GM08714 (cell line): ENCODE measurements around the gene TRIM3.
"Not testable (repeated sequence)": the region's sequence is repeated elsewhere in the genome, so short reads cannot be mapped to it uniquely, and the experiment has no call there.

ENCODE experiments used
- H3K4me3 ChIP-seq: fragments of 200-500 bp; sonication (Bioruptor generic); 2 replicates; pipeline ENCODE4 v1.5.1; 2014; ENCODE audit warnings: mild to moderate bottlenecking, low read length, inconsistent platforms
- ZNF274 ChIP-seq: IDR thresholded peaks from 2 replicates; pipeline ENCODE4 v1.6.1; 2012; ENCODE audit warnings: mild to moderate bottlenecking, low read depth, low read length

Gene TRIM3

GRCh38 chr11:6473451-6474412 lies at the start of gene TRIM3:
Gene TRIM3 (minus strand): TSS chr11:6473941. CDS start chr11:6465695, 8,246 bp downstream.
- H3K4me3 ChIP-seq = peak within 1 kb of the TSS; percentile 66
- no peak for TF ChIP-seq ZNF274

- no peak overlapping the region for H3K4me3 ChIP-seq
- TF ChIP-seq ZNF274 = no peak
These were observed 49.5 kb upstream of the TRIM3 start for GRCh38 chr11:6523253-6523652.

GRCh38 chr11:6521946-6522345 lies 48.2 kb upstream of the TRIM3 start:
- not testable (repeated sequence) for H3K4me3 ChIP-seq

GRCh38 chr11:6520265-6520664 lies 46.5 kb upstream of the TRIM3 start:
- TF ChIP-seq ZNF274 = no peak
- H3K4me3 ChIP-seq = no peak overlapping the region

GRCh38 chr11:6516865-6517264 lies 43.1 kb upstream of the TRIM3 start:
- no peak for TF ChIP-seq ZNF274

GRCh38 chr11:6505577-6506240 lies 32.0 kb upstream of the TRIM3 start:
- no peak overlapping the region for H3K4me3 ChIP-seq
- no peak for TF ChIP-seq ZNF274

More at GRCh38 chr11:6516865-6517264, 43.1 kb upstream of the TRIM3 start:
- H3K4me3 ChIP-seq = no peak overlapping the region

- no peak for TF ChIP-seq ZNF274
- H3K4me3 ChIP-seq = no peak overlapping the region
These were observed 30.4 kb upstream of the TRIM3 start for GRCh38 chr11:6504166-6504565.

- TF ChIP-seq ZNF274 = no peak
These were observed 28.6 kb upstream of the TRIM3 start for GRCh38 chr11:6502382-6502781.

GRCh38 chr11:6498544-6498943 lies 24.8 kb upstream of the TRIM3 start:
- no peak overlapping the region for H3K4me3 ChIP-seq
- TF ChIP-seq ZNF274 = no peak

More at GRCh38 chr11:6502382-6502781, 28.6 kb upstream of the TRIM3 start:
- no peak overlapping the region for H3K4me3 ChIP-seq

GRCh38 chr11:6498121-6498520 lies 24.4 kb upstream of the TRIM3 start:
- TF ChIP-seq ZNF274 = no peak
- H3K4me3 ChIP-seq = no peak overlapping the region

- no peak for TF ChIP-seq ZNF274
These were observed 23.5 kb upstream of the TRIM3 start, which contains the start of gene DNHD1 for GRCh38 chr11:6497069-6497839. Gene DNHD1 (plus strand): TSS chr11:6497280. CDS start chr11:6498216, 936 bp downstream.

GRCh38 chr11:6489306-6489705 lies 15.6 kb upstream of the TRIM3 start:
- TF ChIP-seq ZNF274 = no peak

More at GRCh38 chr11:6497069-6497839, 23.5 kb upstream of the TRIM3 start, which contains the start of gene DNHD1:
- H3K4me3 ChIP-seq = no peak within 1 kb of the TSS

GRCh38 chr11:6488821-6489220 lies 15.1 kb upstream of the TRIM3 start:
- H3K4me3 ChIP-seq = no peak overlapping the region
- TF ChIP-seq ZNF274 = no peak

More at GRCh38 chr11:6489306-6489705, 15.6 kb upstream of the TRIM3 start:
- H3K4me3 ChIP-seq = no peak overlapping the region

- H3K4me3 ChIP-seq = no peak overlapping the region
- no peak for TF ChIP-seq ZNF274
These were observed 14.6 kb upstream of the TRIM3 start for GRCh38 chr11:6488342-6488741.
